Brain pericyte (primary cell): ENCODE results near the gene HS3ST1.
"Not testable (repeated sequence)": the region's sequence is repeated elsewhere in the genome, so short reads cannot be mapped to it uniquely, and the experiment has no call there.

ENCODE experiments used
- DNase-seq: peaks from one replicate; pipeline ENCODE4 v3.0.0-alpha.2; 2012; ENCODE audit warnings: low read depth, low spot score

Gene HS3ST1

GRCh38 chr4:11402192-11402591, 26.5 kb downstream of the HS3ST1 start:
- DNase-seq: no peak

GRCh38 chr4:11399461-11399971, 29.2 kb downstream of the HS3ST1 start:
- DNase-seq: no peak

- no peak for DNase-seq
Measured at GRCh38 chr4:11397819-11398610, 30.7 kb downstream of the HS3ST1 start.

- no peak for DNase-seq
Measured at GRCh38 chr4:11397146-11397545, 31.5 kb downstream of the HS3ST1 start.

GRCh38 chr4:11393551-11393950, 35.1 kb downstream of the HS3ST1 start:
- no peak for DNase-seq

GRCh38 chr4:11384072-11384471, 44.6 kb downstream of the HS3ST1 start:
- DNase-seq: not testable (repeated sequence)

- DNase-seq: no peak
Measured at GRCh38 chr4:11376571-11376970, 52.1 kb downstream of the HS3ST1 start.

- no peak for DNase-seq
Measured at GRCh38 chr4:11376146-11376545, 52.5 kb downstream of the HS3ST1 start.

GRCh38 chr4:11368701-11369115, 60.0 kb downstream of the HS3ST1 start:
- no peak for DNase-seq

- peak; percentile 41 for DNase-seq
Measured at GRCh38 chr4:11367371-11367770, 61.3 kb downstream of the HS3ST1 start.

GRCh38 chr4:11366859-11367258, 61.8 kb downstream of the HS3ST1 start:
- no peak for DNase-seq

GRCh38 chr4:11365039-11365438, 63.7 kb downstream of the HS3ST1 start:
- no peak for DNase-seq

GRCh38 chr4:11359591-11359990, 69.1 kb downstream of the HS3ST1 start:
- no peak for DNase-seq

- DNase-seq: no peak
Measured at GRCh38 chr4:11355226-11355625, 73.5 kb downstream of the HS3ST1 start.

GRCh38 chr4:11354531-11354930, 74.2 kb downstream of the HS3ST1 start:
- no peak for DNase-seq

- no peak for DNase-seq
Measured at GRCh38 chr4:11348449-11349088, 80.1 kb downstream of the HS3ST1 start.

- no peak for DNase-seq
Measured at GRCh38 chr4:11344916-11345315, 83.8 kb downstream of the HS3ST1 start.

GRCh38 chr4:11343536-11343935, 85.2 kb downstream of the HS3ST1 start:
- DNase-seq: no peak
